Panc1 (cell line): ENCODE data around the gene RNF214.

Source experiments
- POLR2AphosphoS5 ChIP-seq: IDR thresholded peaks from 2 replicates; pipeline ENCODE4 v1.6.1; 2012; ENCODE audit warnings: mild to moderate bottlenecking, low read depth, low read length, moderate library complexity
- TCF7L2 ChIP-seq: IDR thresholded peaks from 2 replicates; pipeline ENCODE4 v1.6.1; 2011; ENCODE audit warnings: mild to moderate bottlenecking, low read depth, low read length, inconsistent platforms
- TF ChIP-seq, protein P1 (sequence below): fragments of 450-650 bp; IDR thresholded peaks from 2 replicates; pipeline ENCODE4 v1.5.1; 2017; ENCODE audit warnings: mild to moderate bottlenecking
- TF ChIP-seq, protein P2 (sequence below), 2 experiments: IDR thresholded peaks; 2 replicates each; pipeline ENCODE4 v1.6.1; 2011 to 2012; ENCODE audit warnings: low read depth in 2 of 2, control low read depth in 1 of 2, low read length in 1 of 2, mild to moderate bottlenecking in 1 of 2, moderate library complexity in 1 of 2; ENCODE audit not compliant: insufficient read depth in 1 of 2

DNA sequence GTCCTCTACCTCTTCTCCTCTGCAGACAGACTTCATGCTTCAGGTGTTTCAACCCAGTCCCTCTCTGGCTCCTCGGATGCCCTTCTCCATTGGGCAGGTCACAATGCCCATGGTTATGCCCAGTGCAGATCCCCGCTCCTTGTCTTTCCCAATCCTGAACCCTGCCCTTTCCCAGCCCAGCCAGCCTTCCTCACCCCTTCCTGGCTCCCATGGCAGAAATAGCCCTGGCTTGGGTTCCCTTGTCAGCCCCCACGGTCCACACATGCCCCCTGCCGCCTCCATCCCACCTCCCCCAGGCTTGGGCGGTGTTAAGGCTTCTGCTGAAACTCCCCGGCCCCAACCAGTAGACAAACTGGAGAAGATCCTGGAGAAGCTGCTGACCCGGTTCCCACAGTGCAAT lies 49.4 kb downstream of the RNF214 start:
- TF ChIP-seq, protein P1, sequence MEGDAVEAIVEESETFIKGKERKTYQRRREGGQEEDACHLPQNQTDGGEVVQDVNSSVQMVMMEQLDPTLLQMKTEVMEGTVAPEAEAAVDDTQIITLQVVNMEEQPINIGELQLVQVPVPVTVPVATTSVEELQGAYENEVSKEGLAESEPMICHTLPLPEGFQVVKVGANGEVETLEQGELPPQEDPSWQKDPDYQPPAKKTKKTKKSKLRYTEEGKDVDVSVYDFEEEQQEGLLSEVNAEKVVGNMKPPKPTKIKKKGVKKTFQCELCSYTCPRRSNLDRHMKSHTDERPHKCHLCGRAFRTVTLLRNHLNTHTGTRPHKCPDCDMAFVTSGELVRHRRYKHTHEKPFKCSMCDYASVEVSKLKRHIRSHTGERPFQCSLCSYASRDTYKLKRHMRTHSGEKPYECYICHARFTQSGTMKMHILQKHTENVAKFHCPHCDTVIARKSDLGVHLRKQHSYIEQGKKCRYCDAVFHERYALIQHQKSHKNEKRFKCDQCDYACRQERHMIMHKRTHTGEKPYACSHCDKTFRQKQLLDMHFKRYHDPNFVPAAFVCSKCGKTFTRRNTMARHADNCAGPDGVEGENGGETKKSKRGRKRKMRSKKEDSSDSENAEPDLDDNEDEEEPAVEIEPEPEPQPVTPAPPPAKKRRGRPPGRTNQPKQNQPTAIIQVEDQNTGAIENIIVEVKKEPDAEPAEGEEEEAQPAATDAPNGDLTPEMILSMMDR = no peak
- TF ChIP-seq POLR2AphosphoS5 (no peak), TCF7L2 (no peak)
- TF ChIP-seq, protein P2, sequence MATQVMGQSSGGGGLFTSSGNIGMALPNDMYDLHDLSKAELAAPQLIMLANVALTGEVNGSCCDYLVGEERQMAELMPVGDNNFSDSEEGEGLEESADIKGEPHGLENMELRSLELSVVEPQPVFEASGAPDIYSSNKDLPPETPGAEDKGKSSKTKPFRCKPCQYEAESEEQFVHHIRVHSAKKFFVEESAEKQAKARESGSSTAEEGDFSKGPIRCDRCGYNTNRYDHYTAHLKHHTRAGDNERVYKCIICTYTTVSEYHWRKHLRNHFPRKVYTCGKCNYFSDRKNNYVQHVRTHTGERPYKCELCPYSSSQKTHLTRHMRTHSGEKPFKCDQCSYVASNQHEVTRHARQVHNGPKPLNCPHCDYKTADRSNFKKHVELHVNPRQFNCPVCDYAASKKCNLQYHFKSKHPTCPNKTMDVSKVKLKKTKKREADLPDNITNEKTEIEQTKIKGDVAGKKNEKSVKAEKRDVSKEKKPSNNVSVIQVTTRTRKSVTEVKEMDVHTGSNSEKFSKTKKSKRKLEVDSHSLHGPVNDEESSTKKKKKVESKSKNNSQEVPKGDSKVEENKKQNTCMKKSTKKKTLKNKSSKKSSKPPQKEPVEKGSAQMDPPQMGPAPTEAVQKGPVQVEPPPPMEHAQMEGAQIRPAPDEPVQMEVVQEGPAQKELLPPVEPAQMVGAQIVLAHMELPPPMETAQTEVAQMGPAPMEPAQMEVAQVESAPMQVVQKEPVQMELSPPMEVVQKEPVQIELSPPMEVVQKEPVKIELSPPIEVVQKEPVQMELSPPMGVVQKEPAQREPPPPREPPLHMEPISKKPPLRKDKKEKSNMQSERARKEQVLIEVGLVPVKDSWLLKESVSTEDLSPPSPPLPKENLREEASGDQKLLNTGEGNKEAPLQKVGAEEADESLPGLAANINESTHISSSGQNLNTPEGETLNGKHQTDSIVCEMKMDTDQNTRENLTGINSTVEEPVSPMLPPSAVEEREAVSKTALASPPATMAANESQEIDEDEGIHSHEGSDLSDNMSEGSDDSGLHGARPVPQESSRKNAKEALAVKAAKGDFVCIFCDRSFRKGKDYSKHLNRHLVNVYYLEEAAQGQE (IDR thresholded peaks at IDR 0.05; ENCODE audit: insufficient read depth in 1 of 2, low read depth in 2 of 2, low read length in 1 of 2) = no peak
